Activated CD8-positive, alpha-beta memory T cell treated with anti-CD3 and anti-CD28 coated beads, Interleukin-2, amount 50 U/mL, for 1 hour (primary cell): ENCODE measurements around the gene ZNF775.

Experiments used
- DNase-seq: peaks from one replicate; pipeline ENCODE4 v3.0.0-alpha.2; 2020; ENCODE audit errors: extremely low read depth

ZNF775 gene

GRCh38 chr7:150441524-150441923, 62.4 kb downstream of the ZNF775 start:
- no peak for DNase-seq

- no peak for DNase-seq
Observed at GRCh38 chr7:150442811-150443210, 63.7 kb downstream of the ZNF775 start.

GRCh38 chr7:150443793-150444540, 64.8 kb downstream of the ZNF775 start:
- DNase-seq: no peak

- DNase-seq: no peak
Observed at GRCh38 chr7:150444674-150445365, 65.7 kb downstream of the ZNF775 start.

GRCh38 chr7:150446288-150446938, 67.3 kb downstream of the ZNF775 start:
- DNase-seq: no peak
